ENCODE results near the gene PKM.

The PKM gene

DNA sequence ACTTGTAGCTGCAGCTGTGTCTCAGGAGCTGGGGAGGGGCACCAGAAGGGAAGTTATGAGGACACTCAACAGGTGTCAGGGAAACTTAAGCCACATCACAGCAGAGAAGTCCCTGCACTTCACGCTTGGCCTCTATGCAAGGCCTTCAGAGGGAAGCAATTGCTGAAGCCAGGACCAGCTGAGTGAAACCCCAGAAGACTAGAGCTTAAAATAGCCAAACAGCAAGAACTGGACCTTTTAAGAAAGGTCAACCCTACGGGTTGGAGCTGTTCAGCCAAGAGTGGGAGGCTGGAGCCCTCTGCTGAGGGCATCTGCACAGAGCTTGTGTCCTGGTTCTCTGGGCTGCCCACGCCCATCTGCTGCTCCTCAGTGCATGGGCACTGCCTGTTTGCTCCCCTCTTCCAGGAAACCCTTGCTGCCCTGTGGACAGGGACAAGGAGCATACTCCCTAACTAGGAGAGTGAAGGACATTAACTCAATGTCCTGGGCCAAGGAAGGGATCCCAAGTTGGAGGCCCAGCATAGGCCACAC, 29.5 kb downstream of the PKM start:
- peaks cover 7% of the 10 kb centered on the region; the same call in 1 of the 2 replicates for H4K20me1 ChIP-seq (ENCODE audit: insufficient read depth, low read length)
- H3F3A ChIP-seq (ENCODE audit: insufficient read depth, low read length), result peaks cover 42% of the 10 kb centered on the region
- no peak overlapping the region for H2AFZ ChIP-seq (ENCODE audit: low read length)
- no peaks in the 10 kb centered on the region; the same call in 1 of the 2 replicates for H3K79me2 ChIP-seq (ENCODE audit: low read length)
- no peak overlapping the region for H3K9ac ChIP-seq (ENCODE audit: low read length)
- H3K27me3 ChIP-seq (replicated peaks; ENCODE audit: insufficient read depth, low read length), result 0 out of 2 replicates have a peak, but pooled peaks cover 4% of the 10 kb centered on the region
- H3K36me3 ChIP-seq (replicated peaks; ENCODE audit: insufficient read depth, low read length), result peaks cover 12% of the 10 kb centered on the region
- no peaks in the 10 kb centered on the region for H3K9me2 ChIP-seq (replicated peaks; ENCODE audit: insufficient read depth, low read length)
- TF ChIP-seq, protein P1, sequence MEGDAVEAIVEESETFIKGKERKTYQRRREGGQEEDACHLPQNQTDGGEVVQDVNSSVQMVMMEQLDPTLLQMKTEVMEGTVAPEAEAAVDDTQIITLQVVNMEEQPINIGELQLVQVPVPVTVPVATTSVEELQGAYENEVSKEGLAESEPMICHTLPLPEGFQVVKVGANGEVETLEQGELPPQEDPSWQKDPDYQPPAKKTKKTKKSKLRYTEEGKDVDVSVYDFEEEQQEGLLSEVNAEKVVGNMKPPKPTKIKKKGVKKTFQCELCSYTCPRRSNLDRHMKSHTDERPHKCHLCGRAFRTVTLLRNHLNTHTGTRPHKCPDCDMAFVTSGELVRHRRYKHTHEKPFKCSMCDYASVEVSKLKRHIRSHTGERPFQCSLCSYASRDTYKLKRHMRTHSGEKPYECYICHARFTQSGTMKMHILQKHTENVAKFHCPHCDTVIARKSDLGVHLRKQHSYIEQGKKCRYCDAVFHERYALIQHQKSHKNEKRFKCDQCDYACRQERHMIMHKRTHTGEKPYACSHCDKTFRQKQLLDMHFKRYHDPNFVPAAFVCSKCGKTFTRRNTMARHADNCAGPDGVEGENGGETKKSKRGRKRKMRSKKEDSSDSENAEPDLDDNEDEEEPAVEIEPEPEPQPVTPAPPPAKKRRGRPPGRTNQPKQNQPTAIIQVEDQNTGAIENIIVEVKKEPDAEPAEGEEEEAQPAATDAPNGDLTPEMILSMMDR (IDR thresholded peaks at IDR 0.05; ENCODE audit: low read length), result no peak
- TF ChIP-seq EZH2 (optimal IDR thresholded peaks at IDR 0.05; ENCODE audit: low read depth, low read length) (no peak), EZH2phosphoT487 (IDR thresholded peaks at IDR 0.05; ENCODE audit: low read length) (no peak)
- no peak overlapping the region for H3K4me2 ChIP-seq (ENCODE audit: low read depth, low read length)
- peaks cover 32% of the 10 kb centered on the region for H3K4me1 ChIP-seq (ENCODE audit: low read length)
- H3K9me3 ChIP-seq (replicated peaks; ENCODE audit: insufficient read depth, low read length), result no peaks in the 10 kb centered on the region
- peak overlapping the region; percentile 52; the same call in 1 of the 2 replicates for H3K27ac ChIP-seq (ENCODE audit: low read length)
- peak; percentile 50 for DNase-seq
- H3K4me3 ChIP-seq (ENCODE audit: low read length), result no peak overlapping the region

DNA sequence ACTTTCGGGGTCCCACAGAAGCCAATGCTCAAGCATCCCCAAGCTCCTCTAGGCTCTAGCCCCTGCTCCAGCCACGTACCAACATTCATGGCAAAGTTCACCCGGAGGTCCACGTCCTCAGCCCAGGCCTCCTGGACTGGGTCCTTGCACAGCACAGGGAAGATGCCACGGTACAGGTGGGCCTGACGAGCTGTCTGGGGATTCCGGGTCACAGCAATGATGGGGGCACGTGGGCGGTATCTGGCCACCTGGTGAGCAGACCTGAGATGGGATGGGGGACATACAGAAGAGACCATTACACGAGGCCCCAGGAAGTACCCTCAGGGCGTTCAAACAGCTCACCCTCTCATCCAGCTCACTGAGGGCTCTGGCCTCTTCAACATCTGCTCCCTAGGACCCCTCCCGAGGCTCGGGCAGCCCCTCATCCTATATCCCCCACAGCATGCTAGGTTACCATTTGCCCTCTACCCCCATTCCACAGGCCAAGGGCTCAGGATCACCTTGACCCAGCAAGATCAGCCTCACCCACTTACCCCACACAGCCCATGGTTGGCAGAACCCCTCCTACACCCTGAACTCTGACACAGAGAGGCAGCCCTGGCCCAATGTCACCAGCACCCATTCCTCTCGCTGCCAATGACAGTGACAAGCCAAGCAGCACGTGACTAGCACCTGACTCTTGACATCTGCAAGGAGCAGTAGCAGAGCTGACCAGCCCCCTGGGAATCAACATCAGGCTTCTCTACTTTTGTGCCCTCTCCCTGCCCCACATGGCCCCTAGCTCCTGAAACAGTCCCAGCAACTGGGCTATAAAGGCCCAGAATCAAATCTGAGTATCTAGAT, 30.4 kb downstream of the PKM start:
- H3F3A ChIP-seq (ENCODE audit: insufficient read depth, low read length), result peaks cover 42% of the 10 kb centered on the region
- DNase-seq, result no peak
- H3K4me1 ChIP-seq (ENCODE audit: low read length), result peaks cover 32% of the 10 kb centered on the region
- H4K20me1 ChIP-seq (ENCODE audit: insufficient read depth, low read length), result peaks cover 7% of the 10 kb centered on the region; the same call in 1 of the 2 replicates
- TF ChIP-seq EZH2 (optimal IDR thresholded peaks at IDR 0.05; ENCODE audit: low read depth, low read length) (no peak), EZH2phosphoT487 (IDR thresholded peaks at IDR 0.05; ENCODE audit: low read length) (no peak)
- TF ChIP-seq, protein P1 (IDR thresholded peaks at IDR 0.05; ENCODE audit: low read length), result no peak
- H3K4me3 ChIP-seq (ENCODE audit: low read length), result no peak overlapping the region
- no peak overlapping the region for H3K9ac ChIP-seq (ENCODE audit: low read length)
- no peak overlapping the region for H3K4me2 ChIP-seq (ENCODE audit: low read depth, low read length)
- H2AFZ ChIP-seq (ENCODE audit: low read length), result no peak overlapping the region
- peaks cover 12% of the 10 kb centered on the region for H3K36me3 ChIP-seq (replicated peaks; ENCODE audit: insufficient read depth, low read length)
- H3K9me2 ChIP-seq (replicated peaks; ENCODE audit: insufficient read depth, low read length), result no peaks in the 10 kb centered on the region
- 0 out of 2 replicates have a peak, but pooled peaks cover 4% of the 10 kb centered on the region for H3K27me3 ChIP-seq (replicated peaks; ENCODE audit: insufficient read depth, low read length)
- H3K79me2 ChIP-seq (ENCODE audit: low read length), result no peaks in the 10 kb centered on the region
- no peaks in the 10 kb centered on the region for H3K9me3 ChIP-seq (replicated peaks; ENCODE audit: insufficient read depth, low read length)
- peak overlapping the region; percentile 52; the same call in 1 of the 2 replicates for H3K27ac ChIP-seq (ENCODE audit: low read length)

DNA sequence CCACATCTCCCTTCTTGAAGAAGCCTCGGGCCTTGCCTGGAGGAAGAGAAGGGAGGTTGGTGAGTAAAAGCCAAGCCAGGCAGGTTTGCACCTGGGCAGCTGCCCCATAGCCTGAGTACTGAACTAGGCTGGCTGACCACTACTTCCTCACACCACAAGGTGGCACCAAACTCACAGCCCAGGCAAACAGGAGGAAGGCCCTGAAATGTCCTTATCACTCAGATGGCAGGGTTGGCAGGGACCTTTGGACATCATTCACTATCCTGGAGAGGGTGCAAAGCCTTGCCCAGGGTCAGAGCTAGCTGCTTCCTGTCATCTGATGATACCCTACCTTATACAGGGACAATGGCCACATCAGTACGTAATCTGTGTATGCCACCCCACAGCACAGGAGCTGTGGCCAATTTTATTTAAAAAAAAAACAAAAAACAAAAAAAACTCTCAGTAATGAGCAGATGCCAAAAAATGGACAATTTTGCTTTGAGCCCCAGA, 31.2 kb downstream of the PKM start:
- Histone ChIP-seq H3K36me3 (replicated peaks; ENCODE audit: insufficient read depth, low read length) (peaks cover 12% of the 10 kb centered on the region), H3K9me2 (replicated peaks; ENCODE audit: insufficient read depth, low read length) (no peaks in the 10 kb centered on the region), H3K79me2 (ENCODE audit: low read length) (no peaks in the 10 kb centered on the region), H3F3A (ENCODE audit: insufficient read depth, low read length) (peaks cover 42% of the 10 kb centered on the region), H3K4me3 (ENCODE audit: low read length) (no peak overlapping the region), H4K20me1 (ENCODE audit: insufficient read depth, low read length) (peaks cover 7% of the 10 kb centered on the region; the same call in 1 of the 2 replicates), H3K4me1 (ENCODE audit: low read length) (peaks cover 32% of the 10 kb centered on the region), H3K9ac (ENCODE audit: low read length) (no peak overlapping the region), H2AFZ (ENCODE audit: low read length) (no peak overlapping the region), H3K4me2 (ENCODE audit: low read depth, low read length) (no peak overlapping the region), H3K27me3 (replicated peaks; ENCODE audit: insufficient read depth, low read length) (0 out of 2 replicates have a peak, but pooled peaks cover 4% of the 10 kb centered on the region), H3K27ac (ENCODE audit: low read length) (no peak overlapping the region), H3K9me3 (replicated peaks; ENCODE audit: insufficient read depth, low read length) (no peaks in the 10 kb centered on the region)
- no peak for TF ChIP-seq EZH2 (optimal IDR thresholded peaks at IDR 0.05; ENCODE audit: low read depth, low read length)
- TF ChIP-seq, protein P1 (IDR thresholded peaks at IDR 0.05; ENCODE audit: low read length), result peak; percentile 92
- no peak for TF ChIP-seq EZH2phosphoT487 (IDR thresholded peaks at IDR 0.05; ENCODE audit: low read length)
- peak; percentile 66 for DNase-seq

Data from MM.1S (cell line).